Measurements from ENCODE around the gene DHDDS.

DHDDS gene

DNA sequence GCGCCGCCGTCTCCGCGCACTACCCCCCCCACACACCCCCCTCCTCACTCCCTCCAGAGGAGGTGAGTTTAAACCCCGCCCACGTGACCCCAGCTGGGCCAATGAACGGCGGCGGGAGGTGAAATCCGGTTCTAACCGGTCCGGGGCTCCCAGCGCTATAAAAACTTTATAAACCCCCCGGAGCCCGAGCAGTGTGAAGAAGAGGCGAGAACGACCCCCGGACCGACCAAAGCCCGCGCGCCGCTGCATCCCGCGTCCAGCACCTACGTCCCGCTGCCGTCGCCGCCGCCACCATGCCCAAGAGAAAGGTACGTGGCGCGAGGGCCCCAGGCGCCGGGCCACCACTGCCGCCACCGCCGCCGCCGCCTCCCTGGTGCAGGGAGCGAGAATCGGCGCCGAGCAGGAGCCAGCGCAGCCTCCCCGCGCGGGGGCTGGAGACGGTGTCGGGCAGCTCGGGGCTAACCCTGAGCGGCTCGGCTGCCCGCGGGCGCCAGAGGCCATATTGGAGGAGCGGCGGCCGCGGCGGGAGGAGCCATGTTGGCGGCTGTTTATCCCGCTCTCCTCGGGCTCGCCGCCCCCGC, 40.3 kb downstream of the DHDDS start, which contains the start of gene HMGN2:
Gene HMGN2 (plus strand): TSS at position 121 of the 581 bp plus-strand sequence. CDS start 173 bp downstream, at position 294.
- TF ChIP-seq, protein P1, sequence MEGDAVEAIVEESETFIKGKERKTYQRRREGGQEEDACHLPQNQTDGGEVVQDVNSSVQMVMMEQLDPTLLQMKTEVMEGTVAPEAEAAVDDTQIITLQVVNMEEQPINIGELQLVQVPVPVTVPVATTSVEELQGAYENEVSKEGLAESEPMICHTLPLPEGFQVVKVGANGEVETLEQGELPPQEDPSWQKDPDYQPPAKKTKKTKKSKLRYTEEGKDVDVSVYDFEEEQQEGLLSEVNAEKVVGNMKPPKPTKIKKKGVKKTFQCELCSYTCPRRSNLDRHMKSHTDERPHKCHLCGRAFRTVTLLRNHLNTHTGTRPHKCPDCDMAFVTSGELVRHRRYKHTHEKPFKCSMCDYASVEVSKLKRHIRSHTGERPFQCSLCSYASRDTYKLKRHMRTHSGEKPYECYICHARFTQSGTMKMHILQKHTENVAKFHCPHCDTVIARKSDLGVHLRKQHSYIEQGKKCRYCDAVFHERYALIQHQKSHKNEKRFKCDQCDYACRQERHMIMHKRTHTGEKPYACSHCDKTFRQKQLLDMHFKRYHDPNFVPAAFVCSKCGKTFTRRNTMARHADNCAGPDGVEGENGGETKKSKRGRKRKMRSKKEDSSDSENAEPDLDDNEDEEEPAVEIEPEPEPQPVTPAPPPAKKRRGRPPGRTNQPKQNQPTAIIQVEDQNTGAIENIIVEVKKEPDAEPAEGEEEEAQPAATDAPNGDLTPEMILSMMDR (IDR thresholded peaks at IDR 0.05; ENCODE audit: low read depth, low read length), result no peak
- peak; percentile 89 for DNase-seq (ENCODE audit: low read depth, low spot score)
- in situ Hi-C loops (cut with HindIII; ENCODE audit: low sequenced_read_pairs), result no loop called here
- peak within 1 kb of the TSS; percentile 65 for H3K4me3 ChIP-seq (ENCODE audit: low read depth, low read length)

DNA sequence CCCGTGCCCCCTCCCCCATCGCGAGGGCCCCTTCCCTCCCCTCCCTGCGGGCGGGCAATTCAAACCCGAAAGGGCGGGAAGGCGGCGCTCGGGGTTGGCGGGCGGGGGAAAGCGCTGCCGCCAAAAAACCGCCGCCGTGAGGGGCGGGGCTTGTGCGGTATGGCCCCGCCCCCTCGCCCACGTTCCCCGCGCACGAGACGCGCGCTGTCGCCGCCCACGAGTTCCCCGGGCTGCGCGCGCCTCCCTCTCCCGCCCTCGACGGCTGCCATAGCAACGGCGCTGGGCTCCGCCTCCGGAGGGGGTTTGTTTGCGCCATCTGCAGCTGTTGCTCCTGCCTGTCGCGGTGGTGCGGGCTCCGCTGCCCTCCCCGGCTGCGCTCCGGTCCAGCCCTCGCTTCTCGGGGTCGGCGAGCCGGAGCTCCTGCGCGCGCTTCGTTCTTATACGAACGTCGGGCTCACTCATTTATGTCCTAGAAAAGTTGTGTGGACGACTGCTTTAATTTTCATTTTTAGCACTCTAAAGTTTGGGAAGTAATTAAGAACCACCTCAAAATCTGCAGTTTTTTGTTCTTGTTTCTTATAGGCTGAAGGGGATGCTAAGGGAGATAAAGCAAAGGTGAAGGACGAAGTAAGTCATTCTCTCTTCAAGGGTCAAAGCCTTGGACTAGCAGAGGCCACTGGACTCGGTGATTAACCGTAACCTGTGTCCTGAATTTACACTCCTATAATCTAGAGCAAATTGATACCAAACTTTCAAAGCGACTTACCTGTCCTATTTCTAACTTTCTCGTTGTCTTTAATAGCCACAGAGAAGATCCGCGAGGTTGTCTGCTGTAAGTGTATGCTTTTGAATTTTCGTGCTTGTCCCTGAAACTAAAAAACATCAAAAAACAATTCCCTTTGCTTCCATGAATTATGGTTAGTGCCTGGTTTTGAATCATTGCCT, 41.1 kb downstream of the DHDDS start:
- TF ChIP-seq, protein P1 (IDR thresholded peaks at IDR 0.05; ENCODE audit: low read depth, low read length), result no peak
- in situ Hi-C loops (cut with HindIII; ENCODE audit: low sequenced_read_pairs), result no loop called here
- peak; percentile 93 for DNase-seq (ENCODE audit: low read depth, low spot score)
- H3K4me3 ChIP-seq (ENCODE audit: low read depth, low read length), result peak overlapping the region; percentile 65

DNA sequence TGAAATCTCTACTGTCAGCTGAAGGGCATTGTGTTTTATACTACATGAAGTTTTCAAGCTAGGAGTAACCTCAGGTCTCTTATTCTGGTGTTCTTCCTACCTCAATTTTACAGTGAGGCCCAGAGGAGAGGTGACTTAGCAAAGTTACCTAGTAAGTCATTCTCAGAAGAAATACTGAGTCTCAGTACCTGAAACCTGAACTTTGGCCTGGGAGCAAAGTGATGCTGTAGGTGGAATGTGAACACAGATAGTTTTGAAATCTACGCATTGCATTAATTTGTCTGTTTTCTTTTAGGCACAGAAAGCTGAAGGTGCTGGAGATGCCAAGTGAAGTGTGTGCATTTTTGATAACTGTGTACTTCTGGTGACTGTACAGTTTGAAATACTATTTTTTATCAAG, 42.7 kb downstream of the DHDDS start:
- in situ Hi-C loops (cut with HindIII; ENCODE audit: low sequenced_read_pairs), result no loop called here
- no peak overlapping the region for H3K4me3 ChIP-seq (ENCODE audit: low read depth, low read length)
- TF ChIP-seq, protein P1 (IDR thresholded peaks at IDR 0.05; ENCODE audit: low read depth, low read length), result no peak
- no peak for DNase-seq (ENCODE audit: low read depth, low spot score)

DNA sequence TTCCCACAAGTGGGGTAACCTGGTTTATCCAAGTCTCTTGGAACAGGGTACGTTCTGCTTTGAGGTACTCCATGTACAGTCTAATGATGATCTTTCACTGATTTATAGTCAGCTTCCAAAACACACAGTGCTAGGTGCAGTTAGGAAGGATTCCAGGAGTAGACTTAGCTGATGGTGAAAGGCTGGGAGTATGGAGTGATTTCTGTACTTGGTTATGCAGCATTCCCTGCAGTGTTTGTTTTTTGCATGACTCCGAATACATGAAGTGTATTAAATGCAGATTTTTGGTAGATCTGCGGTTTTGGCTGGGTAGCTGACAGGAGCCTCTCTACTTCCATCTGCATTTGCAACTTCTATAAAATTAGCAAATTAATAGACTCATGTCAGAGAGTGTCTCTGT, 43.9 kb downstream of the DHDDS start:
- TF ChIP-seq, protein P1 (IDR thresholded peaks at IDR 0.05; ENCODE audit: low read depth, low read length), result no peak
- DNase-seq (ENCODE audit: low read depth, low spot score), result no peak
- in situ Hi-C loops (cut with HindIII; ENCODE audit: low sequenced_read_pairs), result no loop called here
- H3K4me3 ChIP-seq (ENCODE audit: low read depth, low read length), result no peak overlapping the region

DNA sequence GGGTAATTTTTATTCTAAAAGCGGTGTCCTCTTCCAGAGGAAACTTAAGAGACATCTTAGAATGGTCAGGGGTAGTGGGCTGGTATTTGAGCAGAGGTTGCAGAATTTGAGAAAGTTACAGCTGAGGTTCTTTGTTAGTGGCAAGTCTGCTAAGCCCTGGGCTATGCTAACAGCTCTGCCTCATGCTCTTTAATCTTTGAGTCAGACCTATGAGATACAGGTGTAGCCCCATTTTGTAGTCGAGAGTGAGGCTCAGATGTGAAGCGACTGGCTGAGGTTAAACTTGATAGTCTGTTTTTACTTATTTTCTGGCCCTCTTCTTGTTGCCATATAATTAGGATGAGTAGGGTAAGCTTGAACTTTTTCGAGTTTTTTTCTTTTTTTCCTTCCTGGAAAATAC, 44.8 kb downstream of the DHDDS start:
- in situ Hi-C loops (cut with HindIII; ENCODE audit: low sequenced_read_pairs), result no loop called here
- TF ChIP-seq, protein P1 (IDR thresholded peaks at IDR 0.05; ENCODE audit: low read depth, low read length), result no peak
- DNase-seq (ENCODE audit: low read depth, low spot score), result no peak

DNA sequence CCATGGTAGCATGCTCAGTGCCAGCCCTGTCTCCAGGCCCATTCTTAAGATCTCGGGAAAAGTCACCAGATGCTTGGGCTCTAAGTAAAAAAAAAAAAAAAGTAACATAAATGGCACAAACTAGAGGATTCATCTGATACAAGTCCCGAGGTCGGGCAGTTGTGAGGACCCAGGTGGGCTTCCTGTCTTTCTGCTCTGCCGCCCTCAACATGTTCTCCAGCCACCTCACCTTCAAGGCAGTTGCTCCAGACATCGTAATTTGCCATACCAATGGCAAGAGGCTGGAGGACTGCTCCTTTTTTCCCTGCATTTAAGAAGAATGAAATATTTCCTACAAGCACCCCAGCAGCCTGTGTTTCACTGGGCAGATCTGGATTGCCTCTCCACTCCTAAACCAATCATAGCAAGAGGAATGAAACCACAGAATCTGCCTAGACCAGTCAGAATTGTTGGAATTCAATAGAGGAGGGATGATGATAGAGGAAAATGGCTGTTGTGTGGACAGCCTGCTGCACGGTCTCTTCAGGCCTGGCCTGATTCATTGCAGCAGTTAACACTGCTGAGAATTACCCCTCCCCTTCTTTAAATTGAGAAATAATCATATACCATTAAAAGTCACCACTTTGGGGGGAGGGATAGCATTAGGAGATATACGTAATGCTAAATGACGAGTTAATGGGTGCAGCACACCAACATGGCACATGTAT, 45.5 kb downstream of the DHDDS start:
- H3K4me3 ChIP-seq (ENCODE audit: low read depth, low read length), result no peak overlapping the region
- DNase-seq (ENCODE audit: low read depth, low spot score), result no peak
- TF ChIP-seq, protein P1 (IDR thresholded peaks at IDR 0.05; ENCODE audit: low read depth, low read length), result no peak
- in situ Hi-C loops (cut with HindIII; ENCODE audit: low sequenced_read_pairs), result no loop called here

More for the DNA sequence above, 44.8 kb downstream of the DHDDS start:
- no peak overlapping the region for H3K4me3 ChIP-seq (ENCODE audit: low read depth, low read length)

Data from astrocyte of the spinal cord (primary cell).